ENCODE data around the gene ZSCAN18. TPM values are rescaled to one million over a fixed set of nuclear protein-coding genes. Genes with fewer than 3 reads are reported as not detected.

ZSCAN18 gene
- total RNA-seq, 1 donor from 2014 or later = 31.8 TPM

GRCh38 chr19:58097349-58097748 is 682 bp downstream of the ZSCAN18 start:
- peak overlapping the region; percentile 84 for H3K4me3 Mint-ChIP-seq (ENCODE audit: unreplicated experiment)

GRCh38 chr19:58096884-58097283 is 1.1 kb downstream of the ZSCAN18 start:
- Mint-ChIP-seq H3K36me3 (ENCODE audit: low read depth, unreplicated experiment) (peaks cover 23% of the 10 kb centered on the region), H3K9me3 (ENCODE audit: unreplicated experiment) (peaks cover 45% of the 10 kb centered on the region), H3K4me3 (ENCODE audit: unreplicated experiment) (peak overlapping the region; percentile 84), H3K4me1 (ENCODE audit: low read depth, unreplicated experiment) (no peaks in the 10 kb centered on the region), H3K27ac (ENCODE audit: unreplicated experiment) (peak overlapping the region; percentile 0), H3K27me3 (ENCODE audit: low read depth, unreplicated experiment) (no peaks in the 10 kb centered on the region)
- Histone ChIP-seq H3K4me3 (ENCODE audit: insufficient read depth, low read depth, low read length) (no peak overlapping the region), H3K36me3 (ENCODE audit: insufficient read depth, low read length) (no peaks in the 10 kb centered on the region), H3K4me2 (ENCODE audit: low read length) (peak overlapping the region; percentile 92), H3K4me1 (ENCODE audit: insufficient read depth, low read length) (peaks cover 7% of the 10 kb centered on the region), H3K9ac (ENCODE audit: low read length) (no peak overlapping the region), H2AFZ (ENCODE audit: low read depth, low read length) (no peak overlapping the region), H3K9me3 (ENCODE audit: insufficient read depth, low read depth, low read length) (peaks cover 33% of the 10 kb centered on the region), H3K79me2 (ENCODE audit: insufficient read depth, low read length) (peaks cover 7% of the 10 kb centered on the region), H4K20me1 (ENCODE audit: insufficient read depth, low read length) (no peaks in the 10 kb centered on the region), H3K27ac (ENCODE audit: low read depth, low read length) (no peak overlapping the region), H3K27me3 (ENCODE audit: insufficient read depth, low read length) (no peaks in the 10 kb centered on the region)
- FAIRE-seq = no peak
- DNase-seq (ENCODE audit: low read depth) = no peak
- TF ChIP-seq EZH2 (IDR thresholded peaks at IDR 0.05; ENCODE audit: insufficient read depth, low read length) (no peak), CTCF (IDR thresholded peaks at IDR 0.05; ENCODE audit: insufficient read depth, low read depth, low read length) (no peak)

More at GRCh38 chr19:58097349-58097748, 682 bp downstream of the ZSCAN18 start:
- no peak for DNase-seq (ENCODE audit: low read depth)
- no peak overlapping the region for H2AFZ ChIP-seq (ENCODE audit: low read depth, low read length)
- H3K27me3 ChIP-seq (ENCODE audit: insufficient read depth, low read length) = no peaks in the 10 kb centered on the region
- no peaks in the 10 kb centered on the region for H3K4me1 Mint-ChIP-seq (ENCODE audit: low read depth, unreplicated experiment)
- no peaks in the 10 kb centered on the region for H3K36me3 ChIP-seq (ENCODE audit: insufficient read depth, low read length)
- TF ChIP-seq CTCF (IDR thresholded peaks at IDR 0.05; ENCODE audit: insufficient read depth, low read depth, low read length) = no peak
- TF ChIP-seq EZH2 (IDR thresholded peaks at IDR 0.05; ENCODE audit: insufficient read depth, low read length) = no peak
- peaks cover 46% of the 10 kb centered on the region for H3K9me3 Mint-ChIP-seq (ENCODE audit: unreplicated experiment)
- no peak overlapping the region for H3K4me3 ChIP-seq (ENCODE audit: insufficient read depth, low read depth, low read length)
- peak overlapping the region; percentile 92 for H3K4me2 ChIP-seq (ENCODE audit: low read length)
- no peak for FAIRE-seq
- H3K27ac ChIP-seq (ENCODE audit: low read depth, low read length) = no peak overlapping the region
- H3K9ac ChIP-seq (ENCODE audit: low read length) = peak overlapping the region; percentile 95
- peaks cover 7% of the 10 kb centered on the region for H3K79me2 ChIP-seq (ENCODE audit: insufficient read depth, low read length)
- no peaks in the 10 kb centered on the region for H4K20me1 ChIP-seq (ENCODE audit: insufficient read depth, low read length)
- H3K9me3 ChIP-seq (ENCODE audit: insufficient read depth, low read depth, low read length) = peaks cover 33% of the 10 kb centered on the region
- H3K27me3 Mint-ChIP-seq (ENCODE audit: low read depth, unreplicated experiment) = no peaks in the 10 kb centered on the region
- no peak overlapping the region for H3K27ac Mint-ChIP-seq (ENCODE audit: unreplicated experiment)
- peaks cover 7% of the 10 kb centered on the region for H3K4me1 ChIP-seq (ENCODE audit: insufficient read depth, low read length)
- H3K36me3 Mint-ChIP-seq (ENCODE audit: low read depth, unreplicated experiment) = peaks cover 21% of the 10 kb centered on the region

GRCh38 chr19:58095328-58095727 is 2.7 kb downstream of the ZSCAN18 start:
- no peaks in the 10 kb centered on the region for H4K20me1 ChIP-seq (ENCODE audit: insufficient read depth, low read length)
- DNase-seq (ENCODE audit: low read depth) (no peak), FAIRE-seq (no peak)
- no peak overlapping the region for H3K4me2 ChIP-seq (ENCODE audit: low read length)
- no peaks in the 10 kb centered on the region for H3K36me3 ChIP-seq (ENCODE audit: insufficient read depth, low read length)
- no peak overlapping the region for H3K4me3 ChIP-seq (ENCODE audit: insufficient read depth, low read depth, low read length)
- Mint-ChIP-seq H3K4me3 (ENCODE audit: unreplicated experiment) (no peak overlapping the region), H3K4me1 (ENCODE audit: low read depth, unreplicated experiment) (no peaks in the 10 kb centered on the region), H3K27me3 (ENCODE audit: low read depth, unreplicated experiment) (no peaks in the 10 kb centered on the region), H3K9me3 (ENCODE audit: unreplicated experiment) (peaks cover 44% of the 10 kb centered on the region), H3K36me3 (ENCODE audit: low read depth, unreplicated experiment) (peaks cover 24% of the 10 kb centered on the region), H3K27ac (ENCODE audit: unreplicated experiment) (no peak overlapping the region)
- no peak overlapping the region for H3K9ac ChIP-seq (ENCODE audit: low read length)
- no peak overlapping the region for H3K27ac ChIP-seq (ENCODE audit: low read depth, low read length)
- no peak overlapping the region for H2AFZ ChIP-seq (ENCODE audit: low read depth, low read length)
- peaks cover 7% of the 10 kb centered on the region for H3K79me2 ChIP-seq (ENCODE audit: insufficient read depth, low read length)
- peaks cover 7% of the 10 kb centered on the region for H3K4me1 ChIP-seq (ENCODE audit: insufficient read depth, low read length)
- H3K9me3 ChIP-seq (ENCODE audit: insufficient read depth, low read depth, low read length) = peaks cover 37% of the 10 kb centered on the region
- no peak for TF ChIP-seq EZH2 (IDR thresholded peaks at IDR 0.05; ENCODE audit: insufficient read depth, low read length)
- no peak for TF ChIP-seq CTCF (IDR thresholded peaks at IDR 0.05; ENCODE audit: insufficient read depth, low read depth, low read length)
- no peaks in the 10 kb centered on the region for H3K27me3 ChIP-seq (ENCODE audit: insufficient read depth, low read length)

Data from astrocyte (in vitro differentiated cells and primary cell).